Ishikawa (cell line): ENCODE data around the gene POLD2.

Source experiments
- CREB1 ChIP-seq: IDR thresholded peaks from 2 replicates; pipeline ENCODE4 v1.6.1; 2012; ENCODE audit warnings: low read depth
- EP300 ChIP-seq: IDR thresholded peaks from 2 replicates; pipeline ENCODE4 v1.6.1; 2012; ENCODE audit warnings: borderline replicate concordance
- RAD21 ChIP-seq: IDR thresholded peaks from 2 replicates; pipeline ENCODE4 v1.6.1; 2012; ENCODE audit warnings: low read depth
- TF ChIP-seq, protein P1 (sequence below): IDR thresholded peaks from 2 replicates; pipeline ENCODE4 v1.6.1; 2012

GRCh38 chr7:44071726-44072363, 51.5 kb downstream of the POLD2 start:
- TF ChIP-seq CREB1 (no peak), EP300 (no peak), RAD21 (no peak)
- TF ChIP-seq, protein P1, sequence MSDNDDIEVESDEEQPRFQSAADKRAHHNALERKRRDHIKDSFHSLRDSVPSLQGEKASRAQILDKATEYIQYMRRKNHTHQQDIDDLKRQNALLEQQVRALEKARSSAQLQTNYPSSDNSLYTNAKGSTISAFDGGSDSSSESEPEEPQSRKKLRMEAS = no peak
